GM23338 (cell line): Measurements from ENCODE around the gene FGF5. TPM values are rescaled to one million over a fixed set of nuclear protein-coding genes. Genes with fewer than 3 reads are reported as not detected.
"Not testable (repeated sequence)": the region's sequence is repeated elsewhere in the genome, so short reads cannot be mapped to it uniquely, and the experiment has no call there.

Experiments used
- ATAC-seq: fragments of 200-7000 bp; cut with Tn5 transposase; 3 replicates; pipeline ENCODE4 v1.9.1; 2020
- DNase-seq: peaks from one replicate; pipeline ENCODE4 v3.0.0-alpha.2; 2015; ENCODE audit warnings: low spot score
- H2AFZ ChIP-seq: fragments of 200-600 bp; sonication (generic); 2 replicates; pipeline ENCODE4 v1.8.0; 2016; ENCODE audit warnings: antibody characterized with exemption, mild to moderate bottlenecking, moderate library complexity
- H3F3A ChIP-seq: fragments of 200-600 bp; sonication (generic); replicated peaks from 2 replicates; pipeline ENCODE4 v1.8.0; 2017; ENCODE audit warnings: antibody characterized with exemption, mixed run types, low read depth
- H3K27ac ChIP-seq: fragments of 200-600 bp; sonication (generic); 2 replicates; pipeline ENCODE4 v1.6.1; 2016; ENCODE audit warnings: low read depth
- H3K27me3 ChIP-seq: fragments of 200-600 bp; sonication (generic); 2 replicates; pipeline ENCODE4 v1.8.0; 2016; ENCODE audit warnings: mild to moderate bottlenecking, mixed run types, moderate library complexity; ENCODE audit not compliant: insufficient read depth
- H3K36me3 ChIP-seq: fragments of 200-600 bp; sonication (generic); 2 replicates; pipeline ENCODE4 v1.8.0; 2016; ENCODE audit warnings: mild to moderate bottlenecking; ENCODE audit not compliant: insufficient read depth
- H3K4me1 ChIP-seq: fragments of 200-600 bp; sonication (generic); 2 replicates; pipeline ENCODE4 v1.8.0; 2016; ENCODE audit warnings: mild to moderate bottlenecking, moderate library complexity; ENCODE audit not compliant: insufficient read depth
- H3K4me2 ChIP-seq: fragments of 200-600 bp; sonication (generic); 2 replicates; pipeline ENCODE4 v1.7.1; 2017; ENCODE audit warnings: mixed run types
- H3K4me3 ChIP-seq: fragments of 200-600 bp; sonication (generic); 2 replicates; pipeline ENCODE4 v1.6.1; 2016; ENCODE audit warnings: mixed run types
- H3K79me2 ChIP-seq: fragments of 200-600 bp; sonication (generic); replicated peaks from 2 replicates; pipeline ENCODE4 v1.8.0; 2017; ENCODE audit warnings: mild to moderate bottlenecking; ENCODE audit not compliant: insufficient read depth
- H3K9me2 ChIP-seq: fragments of 200-600 bp; sonication (generic); 2 replicates; pipeline ENCODE4 v1.8.0; 2017; ENCODE audit not compliant: insufficient read depth
- H4K20me1 ChIP-seq: fragments of 200-600 bp; sonication (generic); replicated peaks from 2 replicates; pipeline ENCODE4 v1.8.0; 2017; ENCODE audit warnings: mild to moderate bottlenecking; ENCODE audit not compliant: insufficient read depth
- H3K27ac Mint-ChIP-seq: 2 replicates; pipeline ENCODE4 v1.8.0; 2020; ENCODE audit warnings: inconsistent platforms, mild to moderate bottlenecking, moderate library complexity, mixed read lengths
- H3K27me3 Mint-ChIP-seq: 3 replicates; pipeline ENCODE4 v1.8.0; 2022; ENCODE audit warnings: low read depth, mild to moderate bottlenecking, moderate library complexity, mixed read lengths, inconsistent platforms; ENCODE audit not compliant: insufficient read depth, poor library complexity
- H3K36me3 Mint-ChIP-seq: 3 replicates; pipeline ENCODE4 v1.8.0; 2021; ENCODE audit warnings: low read depth, mild to moderate bottlenecking, inconsistent platforms, moderate library complexity, mixed read lengths
- H3K4me1 Mint-ChIP-seq: 3 replicates; pipeline ENCODE4 v1.8.0; 2020; ENCODE audit warnings: mild to moderate bottlenecking, inconsistent platforms, mixed read lengths
- H3K4me3 Mint-ChIP-seq: 3 replicates; pipeline ENCODE4 v1.8.0; 2021; ENCODE audit warnings: moderate library complexity, mild to moderate bottlenecking, inconsistent platforms, mixed read lengths
- H3K9me3 Mint-ChIP-seq: 3 replicates; pipeline ENCODE4 v1.8.0; 2020; ENCODE audit warnings: moderate library complexity, mild to moderate bottlenecking, inconsistent platforms, mixed read lengths
- CREB1 ChIP-seq: fragments of 250-450 bp; sonication (Bioruptor Pico); IDR thresholded peaks from 2 replicates; pipeline ENCODE4 v1.5.0; 2020; ENCODE audit warnings: low read depth, mild to moderate bottlenecking, moderate library complexity
- CTCF ChIP-seq, 2 experiments: fragments of 200-600 bp in 1 of 2; sonication (generic) in 1 of 2; conservative IDR thresholded peaks; 2 replicates each; pipeline versions ENCODE4 v1.5.1 to v1.6.1; 2016 to 2017; ENCODE audit warnings: antibody characterized with exemption in 2 of 2, low read depth in 2 of 2, mild to moderate bottlenecking in 2 of 2, moderate library complexity in 1 of 2
- EZH2 ChIP-seq: fragments of 200-600 bp; sonication (generic); IDR thresholded peaks from one replicate; pipeline ENCODE4 v1.8.0; 2017; ENCODE audit warnings: antibody characterized with exemption, mild to moderate bottlenecking, low read depth; ENCODE audit not compliant: unreplicated experiment
- EZH2phosphoT487 ChIP-seq: fragments of 200-600 bp; sonication (generic); IDR thresholded peaks from one replicate; pipeline ENCODE4 v1.8.1; 2018; ENCODE audit warnings: antibody characterized with exemption; ENCODE audit not compliant: unreplicated experiment
- JUNB ChIP-seq: IDR thresholded peaks from one replicate; pipeline ENCODE4 v1.6.1; 2016; ENCODE audit warnings: antibody characterized with exemption; ENCODE audit not compliant: unreplicated experiment
- NANOG ChIP-seq: IDR thresholded peaks from 2 replicates; pipeline ENCODE4 v1.6.1; 2016; ENCODE audit warnings: antibody characterized with exemption, borderline replicate concordance
- POLR2AphosphoS5 ChIP-seq: IDR thresholded peaks from 2 replicates; pipeline ENCODE4 v1.6.1; 2016; ENCODE audit warnings: antibody characterized with exemption, low read depth
- REST ChIP-seq: IDR thresholded peaks from one replicate; pipeline ENCODE4 v1.6.1; 2018; ENCODE audit warnings: antibody characterized with exemption; ENCODE audit not compliant: unreplicated experiment
- STAT1 ChIP-seq: IDR thresholded peaks from one replicate; pipeline ENCODE4 v1.6.1; 2016; ENCODE audit warnings: antibody characterized with exemption; ENCODE audit not compliant: unreplicated experiment
- ZNF114 ChIP-seq: fragments of 250-450 bp; sonication (Bioruptor Pico); IDR thresholded peaks from 2 replicates; pipeline ENCODE4 v1.5.0; 2020; ENCODE audit warnings: mild to moderate bottlenecking, moderate library complexity
- polyA plus RNA-seq: library from polyadenylated mRNA; unstranded; fragments of >200 nt; fragmentation: Nextera tagmentation; extraction: Ambion mirVana; gene quantifications from 2 replicates; pipeline ENCODE4 v1.2.1, GENCODE V29; 2016
- total RNA-seq: library from RNA; depleted of rRNA; stranded (reverse); fragments of >200 nt; shearing (Covaris generic); gene quantifications from 2 replicates; pipeline ENCODE4 v1.2.3, GENCODE V29; 2014

The FGF5 gene
- total and polyA plus RNA-seq, 2 experiments from 2014 or later: not detected

- TF ChIP-seq CREB1: no peak
- no peak for TF ChIP-seq EZH2
- no peak for TF ChIP-seq JUNB
Measured at GRCh38 chr4:80279751-80280150, 13.3 kb downstream of the FGF5 start (continued).

- Mint-ChIP-seq H3K4me1 (no peaks in the 10 kb centered on the region), H3K27ac (no peak overlapping the region), H3K27me3 (peaks cover 4% of the 10 kb centered on the region), H3K36me3 (no peaks in the 10 kb centered on the region), H3K9me3 (no peaks in the 10 kb centered on the region; the same call in 2 of the 3 replicates), H3K4me3 (no peak overlapping the region)
- no peak for TF ChIP-seq EZH2phosphoT487
- TF ChIP-seq CREB1: no peak
- no peak for TF ChIP-seq STAT1
- TF ChIP-seq CTCF (conservative IDR thresholded peaks at IDR 0.05; ENCODE audit: low read depth in 2 of 2): no peak
- no peak for TF ChIP-seq ZNF114 (CRISPR knock-in tag)
- TF ChIP-seq REST: no peak
- no peak for TF ChIP-seq EZH2
- no peak for TF ChIP-seq POLR2AphosphoS5
- no peak for TF ChIP-seq NANOG
- H3K9me2 ChIP-seq: no peaks in the 10 kb centered on the region
- ATAC-seq (no peak), DNase-seq (no peak)
- no peaks in the 10 kb centered on the region for H3K36me3 ChIP-seq
- H3K4me1 ChIP-seq: no peaks in the 10 kb centered on the region
- H2AFZ ChIP-seq: peak overlapping the region; percentile 49; the same call in 1 of the 2 replicates
- H3K4me2 ChIP-seq: no peak overlapping the region
- no peaks in the 10 kb centered on the region for H3F3A ChIP-seq
- no peaks in the 10 kb centered on the region for H4K20me1 ChIP-seq
- no peaks in the 10 kb centered on the region for H3K27me3 ChIP-seq
- no peaks in the 10 kb centered on the region for H3K79me2 ChIP-seq
- H3K4me3 ChIP-seq: no peak overlapping the region
- no peak overlapping the region for H3K27ac ChIP-seq
Measured at GRCh38 chr4:80286451-80286850, 20.0 kb downstream of the FGF5 start.

- H4K20me1 ChIP-seq, H3F3A ChIP-seq, H3K27ac ChIP-seq, H3K4me3 ChIP-seq, ATAC-seq, H3K27me3 Mint-ChIP-seq, H3K36me3 Mint-ChIP-seq, H3K9me2 ChIP-seq, H3K4me1 Mint-ChIP-seq, H3K4me1 ChIP-seq, DNase-seq, H3K4me3 Mint-ChIP-seq, H3K27me3 ChIP-seq, H3K9me3 Mint-ChIP-seq, H3K36me3 ChIP-seq, H2AFZ ChIP-seq, H3K79me2 ChIP-seq, H3K27ac Mint-ChIP-seq, H3K4me2 ChIP-seq: not testable (repeated sequence)
Measured at GRCh38 chr4:80290665-80291064, 24.2 kb downstream of the FGF5 start.
